ENCODE results near the gene CIRBP.
"Not testable (repeated sequence)": the region's sequence is repeated elsewhere in the genome, so short reads cannot be mapped to it uniquely, and the experiment has no call there.

CIRBP gene

DNA sequence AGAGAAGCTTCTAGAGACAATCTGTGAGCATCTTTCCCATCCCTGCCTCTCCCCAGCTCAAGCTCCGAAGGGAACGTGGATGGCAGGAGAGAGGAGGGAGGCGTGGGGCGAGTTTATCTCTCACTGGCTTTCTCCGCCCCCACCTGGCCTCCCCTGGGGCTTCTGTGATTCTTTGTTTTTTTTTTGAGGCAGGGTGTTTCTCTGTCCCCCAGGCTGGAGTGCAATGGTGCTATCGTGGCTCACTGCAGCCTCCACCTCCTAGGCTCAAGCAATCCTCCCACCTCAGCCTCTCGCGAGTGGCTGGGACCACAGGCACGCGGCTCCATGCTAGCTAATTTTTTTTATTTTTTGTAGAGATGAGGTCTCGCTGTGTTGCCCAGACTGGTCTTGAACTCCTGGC, 39.6 kb downstream of the CIRBP start:
- no peak for DNase-seq (ENCODE audit: low read depth in 1 of 2, low spot score in 1 of 2)

DNA sequence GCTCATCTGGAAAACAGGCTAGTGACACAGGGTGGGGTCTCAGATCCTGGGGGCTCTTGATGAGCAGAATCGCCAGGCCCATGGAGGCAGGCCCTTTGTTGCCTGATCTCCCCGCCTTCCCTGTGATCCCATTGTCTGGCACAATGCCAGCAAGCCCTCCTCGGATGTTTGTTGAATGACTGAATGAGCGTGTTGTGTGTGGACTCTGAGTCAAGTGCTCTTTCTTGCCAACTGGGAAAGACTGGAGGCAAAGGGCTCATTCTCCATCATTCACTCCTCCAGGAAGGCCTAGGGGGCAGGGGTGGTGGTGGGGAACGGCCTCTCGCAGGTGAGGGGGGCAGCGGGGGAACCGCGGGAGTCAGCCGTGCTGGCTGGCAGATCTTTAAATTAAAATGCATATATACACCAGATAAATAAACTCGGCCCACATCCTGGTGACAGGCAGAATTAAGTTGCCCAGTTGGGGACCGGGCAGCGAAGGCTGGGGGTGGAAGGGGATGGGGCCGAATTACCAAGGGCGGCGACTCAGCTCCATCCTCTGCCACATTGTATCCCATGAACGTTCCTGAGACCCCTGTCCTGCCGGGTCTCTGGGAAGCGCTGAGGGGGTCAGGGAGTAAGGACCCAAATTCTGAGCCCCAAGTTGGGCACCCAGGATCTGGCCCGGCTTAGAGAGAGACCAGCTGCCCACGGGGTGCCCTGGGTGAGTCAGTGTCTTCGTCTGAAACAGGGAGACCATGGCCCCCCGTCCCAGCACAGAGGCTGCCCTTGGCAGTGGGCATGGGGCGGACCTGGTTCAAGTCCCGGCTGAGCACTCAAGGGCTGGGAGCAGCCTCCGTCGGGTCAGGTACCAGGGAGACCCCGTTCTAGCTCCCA, 41.1 kb downstream of the CIRBP start:
- DNase-seq (ENCODE audit: low read depth in 1 of 2, low spot score in 1 of 2), result no peak

DNA sequence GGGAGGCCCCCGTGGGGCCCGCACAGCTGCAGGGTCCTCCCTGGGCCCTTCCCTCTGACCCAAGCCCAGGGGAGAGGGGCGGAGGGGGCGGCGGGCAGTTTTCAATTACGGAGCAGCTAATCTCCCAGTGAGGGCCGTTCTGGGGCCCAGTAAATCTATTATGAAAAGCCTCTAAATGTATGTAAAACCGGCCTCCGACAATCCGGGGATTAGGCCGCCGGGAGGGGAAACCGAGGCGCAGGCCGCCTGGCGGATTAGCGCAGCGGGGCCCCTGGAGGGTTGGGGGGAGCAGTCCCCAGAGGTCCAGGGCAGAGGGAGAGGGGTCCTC, 41.7 kb downstream of the CIRBP start:
- no peak for DNase-seq (ENCODE audit: low read depth in 1 of 2, low spot score in 1 of 2)

DNA sequence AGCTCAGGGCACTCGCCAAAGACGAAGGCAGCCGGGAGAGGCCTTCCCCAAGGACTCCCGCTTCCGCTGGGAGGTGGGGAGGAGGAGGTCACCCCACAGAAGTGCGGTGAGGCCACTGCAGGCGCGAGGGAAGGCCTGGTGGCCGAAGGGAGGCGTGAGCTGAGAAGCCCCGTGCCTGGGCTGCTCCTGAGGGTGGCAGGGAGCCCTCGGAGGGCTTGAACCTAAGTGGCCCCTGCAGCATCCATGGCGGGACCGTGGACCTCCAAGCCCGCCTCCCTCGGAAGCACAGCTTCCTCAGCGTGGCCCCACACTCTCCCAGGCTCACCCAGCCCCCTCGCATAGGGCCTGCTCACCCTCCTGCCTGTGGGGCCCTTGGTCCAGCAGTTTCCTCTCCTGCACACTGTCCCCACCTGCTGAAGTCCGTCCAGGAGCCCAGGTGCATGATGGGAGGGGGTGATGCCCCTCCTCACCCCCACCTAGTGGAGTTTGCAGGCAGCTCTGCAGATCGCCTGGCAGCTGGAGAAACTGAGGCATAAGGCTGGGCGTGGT, 42.5 kb downstream of the CIRBP start:
- no peak for DNase-seq (ENCODE audit: low read depth in 1 of 2, low spot score in 1 of 2)

DNA sequence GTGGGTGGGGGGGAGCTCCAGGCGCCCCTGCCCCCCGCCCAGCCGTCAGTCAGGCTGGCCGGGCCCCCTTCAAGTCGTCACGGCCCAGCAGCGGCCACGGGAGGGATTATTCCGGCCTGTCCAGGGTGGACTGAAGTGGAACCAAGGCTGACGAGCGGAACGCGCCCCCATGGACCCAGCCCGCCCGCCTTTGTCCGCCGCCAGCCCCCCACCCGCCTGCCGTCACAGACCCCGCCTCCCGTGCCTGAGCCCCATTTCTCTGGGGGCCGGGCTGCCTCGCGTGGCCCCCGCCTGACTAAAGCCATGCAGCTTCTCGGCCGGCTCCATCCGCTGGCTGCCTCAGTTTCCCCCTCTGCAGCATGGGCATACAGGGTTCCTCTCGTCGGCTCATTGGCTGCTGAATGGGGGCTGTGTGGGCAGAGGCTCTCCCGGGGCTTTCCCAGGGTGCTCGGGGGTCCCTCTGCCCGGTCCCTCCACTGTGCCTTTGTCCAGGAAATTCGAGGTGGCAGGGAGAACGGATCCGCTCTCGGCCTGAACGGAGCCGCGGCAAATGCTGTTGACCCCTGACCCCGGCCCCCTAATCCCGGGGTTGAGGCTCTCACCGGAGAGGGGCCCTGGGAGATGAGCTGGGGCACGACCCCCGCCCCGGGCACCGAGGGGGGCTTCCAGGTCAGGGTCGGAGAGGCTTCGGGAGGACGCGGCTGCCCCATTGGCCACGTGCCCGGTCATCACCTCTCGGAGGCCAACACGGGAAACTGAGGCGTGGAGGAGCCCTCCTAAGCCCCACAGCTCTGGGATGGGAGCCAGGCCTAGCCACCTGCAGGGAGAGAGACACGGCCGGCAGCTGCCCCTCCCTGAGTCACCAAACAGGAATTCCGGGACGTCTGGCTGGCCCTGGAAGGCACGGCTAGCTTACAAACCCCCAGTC, 43.9 kb downstream of the CIRBP start:
- DNase-seq (ENCODE audit: low read depth in 1 of 2, low spot score in 1 of 2), result no peak

DNA sequence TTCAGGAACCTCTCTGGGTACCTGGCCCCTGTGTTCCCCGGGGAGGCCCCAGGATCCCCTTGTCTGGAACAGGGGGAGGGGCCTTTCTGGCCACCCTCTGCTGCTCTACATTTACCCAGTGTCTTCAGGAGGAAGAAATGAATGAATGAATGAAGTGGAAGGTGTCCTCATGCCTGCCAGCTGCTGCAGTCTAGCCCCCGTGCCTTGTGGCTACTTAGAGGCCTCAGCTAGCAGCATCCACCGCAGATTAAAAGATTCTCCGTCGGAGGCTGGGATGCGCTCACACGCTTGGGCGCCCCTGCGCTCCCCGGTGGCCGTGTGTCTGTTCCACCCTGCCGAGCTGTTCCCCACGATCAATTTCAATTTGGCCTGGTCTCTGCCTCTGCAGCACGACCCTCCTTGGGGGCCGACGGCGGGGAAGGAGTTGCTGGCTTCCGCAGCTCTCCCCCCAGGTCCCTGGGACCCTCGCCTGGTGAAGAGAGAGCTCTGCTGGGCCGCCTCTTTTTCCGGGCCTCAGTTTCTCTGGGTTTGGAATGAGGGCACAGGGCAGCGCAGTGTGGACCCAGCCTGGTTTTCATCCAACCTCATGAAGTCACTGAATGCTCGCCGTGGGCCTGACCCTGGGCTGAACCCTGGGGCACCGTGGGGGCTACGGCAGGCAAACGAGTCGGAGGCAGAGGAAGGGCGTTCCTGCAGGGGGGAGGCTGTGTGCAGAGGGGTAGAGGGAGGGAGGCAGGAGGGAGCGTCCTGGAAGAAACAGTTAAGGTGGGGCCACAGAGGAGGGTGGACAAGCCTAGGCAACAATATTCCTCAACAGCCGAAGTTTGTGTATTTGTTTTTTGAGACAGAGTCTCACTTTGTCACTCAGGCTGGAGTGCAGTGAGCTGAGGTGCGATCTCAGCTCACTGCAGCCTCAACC, 44.8 kb downstream of the CIRBP start:
- DNase-seq (ENCODE audit: low read depth in 1 of 2, low spot score in 1 of 2), result no peak

DNA sequence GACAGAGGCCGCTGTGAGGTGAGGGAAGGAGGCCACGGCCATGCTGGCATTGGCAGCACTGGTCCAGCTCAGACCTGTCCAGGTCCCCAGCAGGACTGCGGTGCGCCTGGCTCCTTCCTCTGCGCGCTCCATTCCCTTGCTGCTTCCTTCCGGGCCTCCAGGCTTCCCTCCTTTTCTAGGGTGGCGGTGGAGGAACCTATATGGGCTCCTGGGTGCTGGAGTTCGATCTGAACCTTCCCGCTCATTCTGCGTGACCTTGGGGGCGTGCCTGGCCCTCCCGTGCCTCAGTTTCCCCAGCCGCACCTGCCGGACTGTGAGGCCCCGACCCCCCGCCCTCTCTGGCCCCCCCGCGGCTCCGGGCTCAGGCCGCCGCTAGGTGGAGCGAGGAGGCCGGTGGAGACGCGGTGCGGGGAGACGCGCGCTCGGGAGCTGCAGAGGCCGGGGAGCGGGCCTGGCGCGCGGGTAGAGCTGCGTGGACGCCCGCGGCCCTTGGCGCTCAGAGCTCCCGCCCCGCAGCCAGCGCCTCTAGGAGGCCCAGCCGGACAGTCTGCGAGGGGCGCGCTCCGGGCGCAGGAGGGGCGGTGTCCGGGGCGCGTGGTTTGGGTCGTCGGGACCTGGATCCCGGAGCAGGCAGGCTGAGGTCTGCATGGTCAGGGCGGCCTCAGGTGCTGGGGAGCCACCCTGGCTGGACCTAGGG, 46.5 kb downstream of the CIRBP start:
- DNase-seq (ENCODE audit: low read depth in 1 of 2, low spot score in 1 of 2), result no peak

DNA sequence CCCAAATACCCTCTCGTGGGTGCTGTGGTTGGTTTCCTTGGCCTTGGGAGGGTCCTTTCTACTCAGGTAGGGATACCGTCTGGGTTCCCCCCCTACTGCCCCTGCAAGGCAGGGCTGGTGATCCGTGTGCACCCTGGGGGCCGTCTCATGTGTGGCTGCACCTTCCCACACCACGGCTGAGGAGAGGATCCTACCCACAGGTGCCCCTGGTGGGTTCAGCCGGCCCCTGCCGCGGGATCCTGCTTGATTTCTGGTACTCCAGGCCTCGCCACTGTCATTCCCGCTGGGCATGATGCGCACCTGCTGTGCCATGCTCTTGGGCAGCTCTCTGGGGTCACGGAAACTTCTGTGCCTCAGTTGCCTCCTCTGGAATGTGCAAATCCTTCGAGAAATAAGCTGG, 47.3 kb downstream of the CIRBP start:
- DNase-seq (ENCODE audit: low read depth in 1 of 2, low spot score in 1 of 2), result no peak

DNA sequence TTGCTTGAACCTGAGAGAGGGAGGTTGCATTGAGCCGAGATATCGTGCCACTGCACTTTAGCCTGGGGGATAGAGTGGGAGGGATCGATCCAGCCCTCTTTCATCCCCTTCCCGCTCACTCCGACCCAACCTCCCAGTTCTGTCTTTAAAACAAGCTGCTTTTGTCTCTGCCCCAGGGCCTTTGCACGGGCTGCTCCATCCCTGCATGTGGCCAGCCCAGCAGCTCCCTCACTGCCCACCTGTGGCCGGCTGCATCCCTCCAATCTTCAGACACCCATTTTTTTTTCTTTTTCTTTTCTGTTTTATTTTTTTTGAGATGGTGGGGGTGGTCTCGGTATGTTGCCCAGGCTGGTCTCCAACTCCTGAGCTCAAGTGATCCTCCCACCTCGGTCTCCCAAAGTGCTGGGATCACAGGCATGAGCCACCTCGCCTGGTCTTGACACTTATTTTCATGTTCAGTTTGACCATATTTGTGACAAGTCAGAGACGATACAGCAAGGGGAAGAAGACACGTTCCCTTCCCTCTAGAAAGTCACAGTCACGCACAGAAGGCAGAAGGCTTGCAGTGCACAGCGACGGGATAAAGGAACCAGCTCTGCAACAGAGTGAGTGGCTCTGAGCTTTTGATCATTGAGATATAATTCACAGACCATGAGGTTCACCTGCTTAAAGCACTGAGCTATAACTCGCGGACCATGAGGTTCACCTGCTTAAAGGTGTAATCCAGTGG, 48.3 kb downstream of the CIRBP start:
- no peak for DNase-seq (ENCODE audit: low read depth in 1 of 2, low spot score in 1 of 2)

DNA sequence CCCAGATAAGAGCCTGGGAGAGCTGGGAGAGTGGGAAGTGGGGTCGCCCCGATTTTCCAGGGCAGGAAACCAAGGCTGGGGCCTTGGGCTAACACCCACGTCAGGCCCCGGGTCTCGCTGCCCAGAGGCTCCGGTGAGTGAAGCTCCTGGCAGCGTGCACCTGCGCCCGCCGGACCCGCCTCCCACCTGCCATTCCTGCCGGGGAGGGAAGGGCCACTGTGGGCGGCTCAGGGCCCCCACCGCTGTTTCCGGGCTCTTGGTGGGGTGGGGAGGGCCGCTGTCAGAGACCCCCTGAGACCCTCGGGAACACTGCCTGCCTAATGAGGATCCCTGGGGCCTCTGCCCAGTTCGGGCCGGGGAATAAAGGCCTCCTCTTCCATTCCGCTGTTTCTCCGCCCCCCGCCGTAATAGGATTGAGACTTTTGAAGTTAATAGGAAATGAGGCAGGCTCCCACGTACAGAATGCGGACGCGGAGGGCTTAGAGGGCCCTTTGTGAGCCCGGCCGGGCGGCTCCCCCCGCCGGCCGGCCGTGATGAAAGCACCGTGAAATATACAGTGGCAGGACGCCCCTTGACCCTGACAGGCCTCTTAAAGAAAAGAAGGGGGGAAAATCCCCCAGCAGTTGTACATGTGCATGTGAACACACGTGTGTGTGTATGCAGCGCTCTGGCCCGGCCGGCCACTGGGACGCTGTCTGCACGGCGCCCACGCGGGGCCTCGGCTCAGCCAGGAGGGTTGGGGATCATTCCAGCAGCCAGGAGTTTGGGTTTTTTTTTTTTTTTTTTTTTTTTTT, 49.7 kb downstream of the CIRBP start:
- DNase-seq (ENCODE audit: low read depth in 1 of 2, low spot score in 1 of 2), result no peak

DNA sequence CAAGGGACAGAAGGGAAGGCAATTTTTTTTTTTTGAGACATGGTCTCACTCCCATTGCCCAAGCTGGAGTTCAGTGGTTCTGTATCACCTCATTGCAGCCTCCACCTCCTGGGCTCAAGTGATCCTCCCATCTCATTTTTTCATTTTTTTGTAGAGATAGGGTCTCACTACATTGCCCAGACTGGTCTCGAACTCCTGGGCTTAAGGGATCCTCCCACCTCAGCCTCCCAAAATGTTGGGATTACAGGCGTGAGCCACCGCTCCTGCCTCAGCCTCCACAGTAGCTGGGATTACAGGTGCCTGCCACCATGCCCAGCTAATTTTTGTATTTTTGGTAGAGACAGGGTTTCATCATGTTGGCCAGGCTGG, 51.1 kb downstream of the CIRBP start:
- DNase-seq (ENCODE audit: low read depth in 1 of 2, low spot score in 1 of 2), result not testable (repeated sequence)

DNA sequence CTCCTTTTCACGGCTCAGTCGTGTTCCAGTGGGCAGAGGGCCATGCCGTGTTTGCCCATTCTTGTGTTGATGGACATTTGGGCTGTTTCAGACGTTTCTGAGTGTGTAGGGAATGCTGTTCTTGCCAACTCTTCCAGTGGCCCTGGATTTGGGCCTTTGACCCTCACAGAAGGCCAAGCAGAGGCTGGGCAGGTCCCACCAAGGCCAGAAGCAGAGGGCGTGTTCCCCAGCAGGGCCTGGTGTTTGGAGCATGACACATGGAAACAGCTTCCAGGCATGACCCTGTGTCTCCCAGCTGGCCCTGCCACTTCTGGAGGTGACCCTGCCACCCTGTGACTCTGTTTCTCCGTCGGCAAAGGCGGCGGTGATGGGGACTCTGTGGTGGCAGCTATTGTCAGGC, 52.4 kb downstream of the CIRBP start:
- no peak for DNase-seq (ENCODE audit: low read depth in 1 of 2, low spot score in 1 of 2)

DNA sequence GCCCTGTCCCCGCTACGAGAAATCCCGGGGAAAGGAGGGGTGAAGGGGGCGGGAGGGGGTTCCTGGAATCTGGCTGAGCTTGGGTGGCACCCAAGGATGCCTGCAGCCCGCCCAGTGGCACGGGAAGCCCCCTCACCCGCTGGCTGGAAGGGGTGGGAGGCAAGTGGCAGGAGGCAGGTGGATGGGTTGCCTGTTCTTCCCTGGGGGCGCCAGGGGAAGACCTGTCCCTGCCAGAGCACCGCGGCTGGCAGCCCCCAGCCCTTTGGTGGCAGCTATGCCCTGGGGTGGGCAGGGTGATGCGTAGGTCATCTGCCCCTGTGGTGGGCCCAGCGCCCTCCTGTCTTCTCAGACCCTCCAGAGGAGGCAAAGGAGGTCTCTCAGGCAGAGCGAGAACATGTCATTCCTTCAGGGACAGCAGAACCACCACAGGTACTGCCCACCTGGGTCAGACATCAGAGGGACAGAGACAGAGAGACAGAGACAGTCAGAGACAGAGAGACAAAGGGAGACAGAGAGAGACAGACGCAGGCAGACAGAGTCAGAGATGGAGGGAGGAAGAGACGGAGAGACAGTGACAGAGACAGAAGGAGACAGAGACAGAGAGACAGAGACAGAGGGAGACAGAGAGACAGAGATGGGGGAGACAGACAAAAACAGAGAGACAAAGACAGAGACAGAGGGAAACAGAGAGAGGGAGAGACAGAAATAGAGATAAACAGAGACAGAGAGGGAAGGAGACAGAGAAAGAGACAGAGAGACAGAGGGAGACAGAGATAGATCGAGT, 53.3 kb downstream of the CIRBP start:
- DNase-seq (ENCODE audit: low read depth in 1 of 2, low spot score in 1 of 2), result no peak

DNA sequence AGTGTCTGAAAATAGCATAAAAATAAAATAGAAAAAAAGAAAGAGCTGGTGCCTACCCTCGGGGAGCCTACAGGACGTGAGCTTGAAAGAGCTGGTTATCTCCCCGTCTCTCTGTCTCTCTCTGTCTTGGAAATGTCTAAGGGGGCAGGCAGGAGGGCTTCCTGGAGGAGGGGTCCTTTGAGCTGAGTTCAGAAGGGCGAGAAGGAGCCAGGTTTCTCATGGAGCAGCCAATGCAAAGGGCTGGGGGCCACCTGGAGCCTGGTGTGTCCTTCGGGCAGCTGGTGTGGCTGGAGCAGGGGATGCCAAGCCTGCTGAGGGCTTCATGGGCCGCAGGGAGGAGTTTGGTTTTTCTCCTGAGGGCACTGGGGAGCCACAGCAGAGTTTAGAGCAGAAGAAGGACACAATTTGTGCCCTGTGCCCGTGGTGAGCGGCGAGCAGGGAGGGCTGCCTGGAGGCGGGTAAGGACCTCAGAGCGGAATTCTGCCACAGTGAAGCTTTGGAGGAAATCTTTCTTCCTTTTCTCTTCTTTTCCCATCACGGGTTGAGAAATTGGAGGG, 55.2 kb downstream of the CIRBP start:
- DNase-seq (ENCODE audit: low read depth in 1 of 2, low spot score in 1 of 2), result no peak

All from activated CD4-positive, alpha-beta T cell treated with anti-CD3 and anti-CD28 coated beads, Interleukin-2, amount 50 U/mL, for 24 hours (primary cell).